Measurements from ENCODE around the gene LPCAT3.
A peak's percentile ranks its signal among the peaks of the same experiment; 100 is the strongest.

The LPCAT3 gene

DNA sequence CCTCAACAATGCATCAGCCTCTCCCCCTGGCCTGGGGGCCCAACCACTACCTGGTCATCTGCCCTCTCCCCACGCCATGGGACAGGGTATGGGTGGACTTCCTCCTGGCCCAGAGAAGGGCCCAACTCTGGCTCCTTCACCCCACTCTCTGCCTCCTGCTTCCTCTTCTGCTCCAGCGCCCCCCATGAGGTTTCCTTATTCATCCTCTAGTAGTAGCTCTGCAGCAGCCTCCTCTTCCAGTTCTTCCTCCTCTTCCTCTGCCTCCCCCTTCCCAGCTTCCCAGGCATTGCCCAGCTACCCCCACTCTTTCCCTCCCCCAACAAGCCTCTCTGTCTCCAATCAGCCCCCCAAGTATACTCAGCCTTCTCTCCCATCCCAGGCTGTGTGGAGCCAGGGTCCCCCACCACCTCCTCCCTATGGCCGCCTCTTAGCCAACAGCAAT is 82.1 kb downstream of the LPCAT3 start:
- DNase-seq, result no peak

DNA sequence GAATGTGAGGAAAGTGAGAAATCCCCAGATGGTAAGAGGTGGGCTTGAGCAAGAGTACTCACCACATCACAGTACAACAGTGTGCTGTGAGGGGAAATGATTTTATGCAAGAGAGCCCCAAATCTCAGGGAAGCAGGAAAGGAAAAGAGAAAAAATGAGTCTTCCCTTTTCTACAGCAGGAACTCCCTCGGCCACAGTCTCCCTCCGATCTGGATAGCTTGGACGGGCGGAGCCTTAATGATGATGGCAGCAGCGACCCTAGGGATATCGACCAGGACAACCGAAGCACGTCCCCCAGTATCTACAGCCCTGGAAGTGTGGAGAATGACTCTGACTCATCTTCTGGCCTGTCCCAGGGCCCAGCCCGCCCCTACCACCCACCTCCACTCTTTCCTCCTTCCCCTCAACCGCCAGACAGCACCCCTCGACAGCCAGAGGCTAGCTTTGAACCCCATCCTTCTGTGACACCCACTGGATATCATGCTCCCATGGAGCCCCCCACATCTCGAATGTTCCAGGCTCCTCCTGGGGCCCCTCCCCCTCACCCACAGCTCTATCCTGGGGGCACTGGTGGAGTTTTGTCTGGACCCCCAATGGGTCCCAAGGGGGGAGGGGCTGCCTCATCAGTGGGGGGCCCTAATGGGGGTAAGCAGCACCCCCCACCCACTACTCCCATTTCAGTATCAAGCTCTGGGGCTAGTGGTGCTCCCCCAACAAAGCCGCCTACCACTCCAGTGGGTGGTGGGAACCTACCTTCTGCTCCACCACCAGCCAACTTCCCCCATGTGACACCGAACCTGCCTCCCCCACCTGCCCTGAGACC is 82.7 kb downstream of the LPCAT3 start:
- no peak for DNase-seq

DNA sequence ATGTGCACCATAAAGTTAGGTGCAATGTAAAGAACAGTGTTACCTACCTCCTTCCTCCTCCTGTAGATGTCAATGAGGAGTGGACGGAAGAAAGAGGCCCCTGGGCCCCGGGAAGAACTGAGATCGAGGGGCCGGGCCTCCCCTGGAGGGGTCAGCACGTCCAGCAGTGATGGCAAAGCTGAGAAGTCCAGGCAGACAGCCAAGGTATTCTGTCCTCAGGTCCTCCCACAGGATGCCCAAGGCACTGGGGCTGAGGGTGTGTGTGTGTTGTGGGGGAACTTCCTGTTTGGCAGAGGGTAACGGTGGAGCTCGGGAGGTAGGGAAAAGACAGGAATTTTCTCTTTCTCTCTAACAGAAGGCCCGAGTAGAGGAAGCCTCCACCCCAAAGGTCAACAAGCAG is 84.2 kb downstream of the LPCAT3 start:
- DNase-seq, result peak in 1 of 2 experiments; percentile 52

DNA sequence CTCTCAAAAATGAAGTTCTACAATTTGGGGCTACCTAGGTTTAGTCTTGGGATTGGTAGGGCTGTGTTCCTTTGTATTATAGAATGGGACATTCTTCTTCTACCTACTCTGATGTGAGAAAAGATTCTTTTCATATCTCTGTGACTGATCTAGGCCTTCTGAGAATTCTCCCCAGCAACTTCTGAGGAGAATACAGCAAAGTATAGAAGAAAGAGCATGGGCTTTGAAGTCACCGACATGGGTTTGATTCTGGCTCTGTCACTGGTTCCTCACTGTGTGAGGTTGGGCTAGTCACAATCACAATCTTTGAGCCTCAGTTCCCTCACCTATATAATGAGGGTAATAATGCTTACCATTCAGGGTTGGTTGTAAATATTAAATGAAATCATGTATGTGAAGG is 85.5 kb downstream of the LPCAT3 start:
- no peak for DNase-seq

DNA sequence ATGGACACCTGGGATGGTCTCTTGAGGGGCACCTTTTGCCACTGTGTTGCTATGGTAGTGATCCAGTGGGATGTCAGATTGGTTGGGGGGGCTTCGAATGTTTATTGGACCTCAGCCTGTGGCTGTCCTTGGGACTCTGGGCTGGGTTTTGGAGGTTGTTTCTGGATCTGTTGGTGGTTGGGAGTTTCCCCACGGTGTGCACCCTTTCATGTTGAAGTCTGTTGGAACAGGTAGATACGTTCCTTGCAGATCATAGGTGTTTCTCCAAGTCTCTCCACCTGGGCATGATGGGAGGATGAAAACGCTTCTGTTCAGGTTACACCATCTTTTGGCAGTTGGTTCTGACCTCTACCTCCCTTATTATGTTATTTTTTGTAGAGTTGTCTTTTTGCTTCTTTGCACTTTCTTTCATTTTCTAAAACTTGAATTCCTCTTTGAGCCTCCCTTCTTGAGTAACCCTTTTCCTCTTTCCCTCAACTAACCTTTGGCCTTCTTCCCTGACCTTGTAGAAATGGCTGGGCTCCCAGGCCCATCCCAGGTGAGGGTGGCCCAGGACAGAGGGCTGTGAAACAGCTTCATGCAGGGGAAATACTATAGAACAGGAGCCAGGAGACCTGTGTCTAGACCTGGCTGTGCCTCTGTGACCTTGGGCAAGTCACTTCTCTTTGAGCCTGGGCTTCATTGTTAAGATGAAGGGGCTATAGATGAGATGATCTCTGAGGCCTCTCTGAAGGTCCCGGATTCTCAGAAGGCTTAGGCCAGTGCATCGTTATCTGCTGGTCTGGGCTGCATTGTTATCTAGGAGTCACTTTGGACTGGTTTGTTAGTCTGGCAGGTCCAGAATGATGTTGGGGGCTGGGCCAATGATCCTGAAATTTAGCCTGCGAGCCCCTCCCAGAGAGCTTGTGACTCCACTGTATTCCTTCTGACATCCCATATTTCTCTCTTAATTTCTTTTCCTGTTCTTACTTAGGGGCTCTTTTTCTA is 88.5 kb downstream of the LPCAT3 start:
- no peak for DNase-seq

DNA sequence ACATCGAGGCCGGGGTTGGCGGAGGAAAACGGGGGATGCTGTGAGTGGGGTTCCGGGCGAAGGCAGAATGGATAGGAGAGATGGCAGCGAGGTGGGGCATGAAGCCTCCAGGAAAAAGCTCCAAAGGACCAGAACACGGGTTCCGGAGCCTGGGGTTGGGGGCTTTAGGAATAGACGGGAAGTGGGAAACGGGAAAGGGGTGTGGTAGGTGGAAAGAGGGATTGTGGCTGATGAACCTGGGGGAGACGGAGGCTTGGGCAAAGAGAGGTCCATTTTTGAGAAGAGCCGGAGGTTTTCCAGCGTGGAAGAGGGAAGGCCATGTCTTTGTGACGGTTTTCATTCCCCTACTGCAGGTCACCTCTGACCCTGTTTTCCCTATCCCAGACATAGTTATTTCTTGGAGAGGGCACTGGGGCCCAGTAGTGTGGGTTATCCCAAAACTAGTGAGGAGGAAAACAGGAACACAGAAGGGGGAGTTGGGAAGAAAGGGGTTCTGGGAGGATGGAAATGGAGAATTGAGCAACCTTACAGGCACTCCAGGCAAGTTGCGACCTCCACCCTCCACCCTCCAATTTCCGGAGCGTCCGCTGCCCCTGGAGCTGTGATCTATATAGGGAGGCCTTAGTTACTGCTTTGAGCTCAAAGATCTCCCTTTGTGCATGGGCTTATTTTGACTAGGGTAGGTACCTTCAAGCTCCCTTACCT is 89.4 kb downstream of the LPCAT3 start:
- DNase-seq, result no peak

DNA sequence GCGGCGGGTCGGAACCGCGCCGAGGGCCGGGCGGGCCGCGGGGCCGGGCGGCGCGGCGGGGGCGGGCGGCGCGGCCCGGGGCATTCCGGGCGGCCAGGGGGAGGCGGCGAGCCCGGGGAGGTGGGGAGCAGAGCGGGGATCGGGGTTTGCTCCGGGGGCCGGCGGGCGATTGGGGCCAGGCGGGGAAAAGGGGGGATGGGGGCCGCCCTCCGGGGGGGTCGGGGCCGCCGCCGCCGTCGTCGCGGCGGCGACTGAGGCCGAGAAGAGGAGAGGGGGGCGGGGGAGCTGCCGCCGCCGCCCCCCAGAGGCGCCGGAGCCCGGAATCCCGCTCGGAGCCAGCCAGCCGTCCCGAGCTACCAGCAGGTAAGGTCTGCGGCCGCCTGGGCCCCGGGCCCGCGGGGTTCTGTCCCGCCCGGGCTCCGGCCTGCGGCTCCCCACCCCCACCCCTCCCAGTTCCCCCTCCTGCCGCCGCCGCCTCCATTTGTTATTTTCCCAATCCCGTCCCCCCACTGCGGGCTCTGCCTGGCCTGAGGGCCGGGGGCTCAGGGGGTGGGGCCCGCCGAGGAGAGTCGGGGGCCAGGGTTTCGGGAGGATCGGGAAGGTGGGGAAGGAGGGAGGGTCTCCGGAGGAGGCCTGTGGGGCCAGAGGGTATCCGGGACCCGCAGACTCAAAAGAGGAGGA is 90.1 kb downstream of the LPCAT3 start:
- no peak for DNase-seq

DNA sequence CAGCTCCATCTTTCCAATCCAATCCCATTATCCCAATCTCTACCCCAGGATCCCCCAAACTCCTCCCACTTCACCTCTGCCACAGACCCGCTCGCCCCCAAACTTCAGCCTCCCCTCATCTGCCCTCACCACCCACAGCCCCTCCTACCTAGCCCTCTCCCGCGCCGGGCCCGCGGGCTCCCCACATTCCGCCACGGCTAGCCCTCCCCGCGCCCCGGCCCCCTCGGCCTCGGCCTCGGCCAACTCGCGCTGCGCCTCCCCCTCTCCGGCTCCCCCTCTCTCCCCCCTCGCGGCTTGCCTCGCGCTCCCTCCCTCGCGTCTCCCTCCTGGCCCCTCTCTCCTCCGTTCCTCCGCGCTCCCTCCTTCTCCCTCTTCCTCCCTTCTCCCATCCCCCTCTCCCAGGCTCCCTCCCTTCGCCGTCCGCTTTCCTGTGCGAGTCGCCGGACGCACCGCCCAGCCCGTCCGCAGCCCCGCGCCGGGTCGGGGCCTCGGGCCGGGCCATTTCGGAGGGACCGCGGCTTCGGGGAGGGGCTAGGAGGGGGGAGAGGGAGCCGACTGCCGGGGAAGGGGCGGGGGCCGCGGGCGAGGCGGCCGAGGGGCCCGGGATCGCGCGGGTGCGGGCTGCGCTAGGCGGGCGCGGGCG is 90.8 kb downstream of the LPCAT3 start, which contains the start of gene ATN1:
Gene ATN1, plus strand, starts transcription at position 581 of the 643 bp plus-strand sequence. CDS start 6,043 bp downstream, outside the sequence.
- peak in 1 of 2 experiments; percentile 68 for DNase-seq
